Ishikawa (cell line): ENCODE results near the gene LCMT1.

ENCODE experiments used
- CEBPB ChIP-seq: IDR thresholded peaks from 2 replicates; pipeline ENCODE4 v1.6.1; 2012
- CREB1 ChIP-seq: IDR thresholded peaks from 2 replicates; pipeline ENCODE4 v1.6.1; 2012; ENCODE audit warnings: low read depth
- EGR1 ChIP-seq: IDR thresholded peaks from 2 replicates; pipeline ENCODE4 v1.6.1; 2012
- EP300 ChIP-seq: IDR thresholded peaks from 2 replicates; pipeline ENCODE4 v1.6.1; 2012; ENCODE audit warnings: borderline replicate concordance
- FOXM1 ChIP-seq: IDR thresholded peaks from 2 replicates; pipeline ENCODE4 v1.6.1; 2012; ENCODE audit warnings: low read depth, borderline replicate concordance
- NFIC ChIP-seq: IDR thresholded peaks from 2 replicates; pipeline ENCODE4 v1.6.1; 2012
- RAD21 ChIP-seq: IDR thresholded peaks from 2 replicates; pipeline ENCODE4 v1.6.1; 2012; ENCODE audit warnings: low read depth
- TAF1 ChIP-seq: IDR thresholded peaks from 2 replicates; pipeline ENCODE4 v1.6.1; 2012; ENCODE audit warnings: low read depth, mild to moderate bottlenecking
- TCF12 ChIP-seq: IDR thresholded peaks from 2 replicates; pipeline ENCODE4 v1.6.1; 2012; ENCODE audit warnings: low read depth
- TEAD4 ChIP-seq: IDR thresholded peaks from 2 replicates; pipeline ENCODE4 v1.6.1; 2012
- YY1 ChIP-seq: IDR thresholded peaks from 2 replicates; pipeline ENCODE4 v1.6.1; 2012; ENCODE audit warnings: low read depth
- ZBTB7A ChIP-seq: IDR thresholded peaks from 2 replicates; pipeline ENCODE4 v1.6.1; 2012; ENCODE audit warnings: low read depth
- TF ChIP-seq, protein P1 (sequence below): IDR thresholded peaks from 2 replicates; pipeline ENCODE4 v1.6.1; 2012
- TF ChIP-seq, protein P2 (sequence below): IDR thresholded peaks from 2 replicates; pipeline ENCODE4 v1.6.1; 2012; ENCODE audit warnings: low read depth, mild to moderate bottlenecking
- TF ChIP-seq, protein P3 (sequence below): IDR thresholded peaks from 2 replicates; pipeline ENCODE4 v1.6.1; 2012

The LCMT1 gene

DNA sequence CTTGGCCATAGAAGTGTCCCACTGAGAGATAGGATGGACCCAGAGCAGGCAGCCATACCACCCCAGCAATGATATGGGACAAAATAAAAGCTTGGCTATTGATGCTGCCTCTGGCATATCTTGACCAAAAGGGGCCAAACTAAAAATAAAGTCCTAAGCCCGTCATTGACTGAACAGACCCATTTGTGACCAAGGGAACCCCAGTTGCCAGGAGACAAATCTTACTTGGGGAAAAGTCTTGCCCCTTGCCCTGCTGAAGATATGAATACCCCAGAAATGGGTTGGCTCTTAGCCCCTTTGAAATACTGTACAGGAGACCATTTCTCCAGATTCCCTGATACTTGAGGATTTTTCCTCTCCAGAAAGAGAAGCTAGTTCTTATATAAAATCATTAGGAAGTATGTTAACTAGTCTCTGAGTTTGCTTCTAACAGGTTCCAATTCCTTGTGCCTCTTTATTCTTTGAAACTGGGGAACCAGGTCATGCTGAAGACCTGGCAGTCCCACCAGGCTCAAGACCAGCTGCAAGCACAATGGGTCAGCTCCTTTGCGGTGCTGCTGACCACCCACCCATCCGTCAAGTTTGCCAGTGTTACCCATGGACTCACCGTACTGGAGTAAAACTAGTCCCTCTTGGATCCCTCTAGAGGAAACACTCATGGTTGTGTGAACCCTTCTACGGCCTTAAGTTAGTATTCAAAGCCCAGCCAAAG lies 31.0 kb upstream of the LCMT1 start:
- no peak for TF ChIP-seq EP300

DNA sequence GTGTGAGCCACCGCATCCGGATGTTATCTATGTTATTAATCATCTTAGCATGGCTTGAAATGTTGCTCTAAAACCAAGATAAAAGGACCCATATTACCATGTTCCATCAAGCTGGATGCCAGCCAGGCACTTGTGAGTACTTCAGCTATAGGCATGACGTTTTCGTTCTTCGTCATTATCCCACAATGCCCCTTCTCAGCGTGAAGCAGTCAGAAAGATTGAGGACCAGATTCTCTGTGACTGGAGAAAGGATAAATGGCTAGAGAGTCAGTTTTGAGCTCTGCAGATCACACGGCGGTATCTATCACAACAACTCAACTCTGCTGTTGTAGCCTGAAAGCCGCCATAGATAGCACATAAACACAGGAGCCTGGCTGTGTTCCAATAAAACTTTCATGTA lies 29.8 kb upstream of the LCMT1 start:
- TF ChIP-seq NFIC, result no peak
- no peak for TF ChIP-seq EP300
- TF ChIP-seq ZBTB7A, result no peak
- no peak for TF ChIP-seq TAF1
- TF ChIP-seq FOXM1, result no peak
- TF ChIP-seq, protein P1, sequence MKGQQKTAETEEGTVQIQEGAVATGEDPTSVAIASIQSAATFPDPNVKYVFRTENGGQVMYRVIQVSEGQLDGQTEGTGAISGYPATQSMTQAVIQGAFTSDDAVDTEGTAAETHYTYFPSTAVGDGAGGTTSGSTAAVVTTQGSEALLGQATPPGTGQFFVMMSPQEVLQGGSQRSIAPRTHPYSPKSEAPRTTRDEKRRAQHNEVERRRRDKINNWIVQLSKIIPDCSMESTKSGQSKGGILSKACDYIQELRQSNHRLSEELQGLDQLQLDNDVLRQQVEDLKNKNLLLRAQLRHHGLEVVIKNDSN, result no peak
- TF ChIP-seq TCF12, result no peak
- no peak for TF ChIP-seq EGR1
- TF ChIP-seq, protein P2, sequence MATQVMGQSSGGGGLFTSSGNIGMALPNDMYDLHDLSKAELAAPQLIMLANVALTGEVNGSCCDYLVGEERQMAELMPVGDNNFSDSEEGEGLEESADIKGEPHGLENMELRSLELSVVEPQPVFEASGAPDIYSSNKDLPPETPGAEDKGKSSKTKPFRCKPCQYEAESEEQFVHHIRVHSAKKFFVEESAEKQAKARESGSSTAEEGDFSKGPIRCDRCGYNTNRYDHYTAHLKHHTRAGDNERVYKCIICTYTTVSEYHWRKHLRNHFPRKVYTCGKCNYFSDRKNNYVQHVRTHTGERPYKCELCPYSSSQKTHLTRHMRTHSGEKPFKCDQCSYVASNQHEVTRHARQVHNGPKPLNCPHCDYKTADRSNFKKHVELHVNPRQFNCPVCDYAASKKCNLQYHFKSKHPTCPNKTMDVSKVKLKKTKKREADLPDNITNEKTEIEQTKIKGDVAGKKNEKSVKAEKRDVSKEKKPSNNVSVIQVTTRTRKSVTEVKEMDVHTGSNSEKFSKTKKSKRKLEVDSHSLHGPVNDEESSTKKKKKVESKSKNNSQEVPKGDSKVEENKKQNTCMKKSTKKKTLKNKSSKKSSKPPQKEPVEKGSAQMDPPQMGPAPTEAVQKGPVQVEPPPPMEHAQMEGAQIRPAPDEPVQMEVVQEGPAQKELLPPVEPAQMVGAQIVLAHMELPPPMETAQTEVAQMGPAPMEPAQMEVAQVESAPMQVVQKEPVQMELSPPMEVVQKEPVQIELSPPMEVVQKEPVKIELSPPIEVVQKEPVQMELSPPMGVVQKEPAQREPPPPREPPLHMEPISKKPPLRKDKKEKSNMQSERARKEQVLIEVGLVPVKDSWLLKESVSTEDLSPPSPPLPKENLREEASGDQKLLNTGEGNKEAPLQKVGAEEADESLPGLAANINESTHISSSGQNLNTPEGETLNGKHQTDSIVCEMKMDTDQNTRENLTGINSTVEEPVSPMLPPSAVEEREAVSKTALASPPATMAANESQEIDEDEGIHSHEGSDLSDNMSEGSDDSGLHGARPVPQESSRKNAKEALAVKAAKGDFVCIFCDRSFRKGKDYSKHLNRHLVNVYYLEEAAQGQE, result no peak
- no peak for TF ChIP-seq RAD21
- TF ChIP-seq, protein P3, sequence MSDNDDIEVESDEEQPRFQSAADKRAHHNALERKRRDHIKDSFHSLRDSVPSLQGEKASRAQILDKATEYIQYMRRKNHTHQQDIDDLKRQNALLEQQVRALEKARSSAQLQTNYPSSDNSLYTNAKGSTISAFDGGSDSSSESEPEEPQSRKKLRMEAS, result no peak

DNA sequence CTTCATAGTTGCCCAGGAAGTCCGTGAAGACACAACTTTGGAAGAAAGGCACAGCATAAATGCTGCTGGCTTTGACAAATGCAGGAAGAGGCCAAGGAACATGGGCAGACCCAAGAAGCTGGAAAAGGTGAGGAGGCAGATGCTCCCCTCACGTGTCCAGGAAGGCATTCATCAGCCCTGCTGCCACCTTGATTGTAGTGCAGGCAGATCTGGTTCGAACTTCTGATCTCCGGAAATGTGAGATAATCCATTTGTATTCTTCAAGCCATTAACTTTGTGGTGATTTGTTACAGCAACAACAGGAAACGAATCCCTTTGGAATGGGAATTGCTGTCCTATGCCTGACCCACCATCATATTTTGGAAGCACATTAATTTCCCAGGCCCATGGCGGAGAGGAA lies 28.5 kb upstream of the LCMT1 start:
- TF ChIP-seq YY1 (no peak), ZBTB7A (no peak), EGR1 (no peak), TEAD4 (no peak), TAF1 (no peak), CREB1 (no peak), NFIC (no peak), FOXM1 (no peak), CEBPB (no peak), EP300 (no peak), RAD21 (no peak), TCF12 (no peak)
- TF ChIP-seq, protein P2, result no peak
- TF ChIP-seq, protein P3, result no peak
- TF ChIP-seq, protein P1, result no peak

DNA sequence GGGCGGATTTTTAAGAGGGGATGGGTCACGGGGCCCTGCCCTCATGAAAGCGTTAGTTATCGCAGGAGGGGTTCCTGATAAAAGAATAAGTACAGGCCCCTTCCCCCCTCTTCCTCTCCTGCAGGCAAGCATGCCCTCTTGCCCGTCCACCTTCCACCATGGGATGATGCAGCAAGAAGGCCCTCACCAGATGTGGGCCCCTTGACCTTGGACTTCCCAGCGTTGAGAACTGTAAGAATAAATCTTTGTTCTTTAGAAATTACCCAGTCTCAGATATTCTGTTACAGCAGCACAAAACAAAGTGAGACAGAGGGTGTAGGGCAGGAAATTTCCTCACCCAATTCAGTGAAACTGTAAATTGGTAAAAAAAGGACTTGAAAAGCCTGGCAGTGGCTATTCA lies 27.8 kb upstream of the LCMT1 start:
- no peak for TF ChIP-seq YY1
- no peak for TF ChIP-seq RAD21
- TF ChIP-seq, protein P2, result no peak
- no peak for TF ChIP-seq TEAD4
- no peak for TF ChIP-seq EP300
- TF ChIP-seq CEBPB, result no peak
- no peak for TF ChIP-seq FOXM1
- TF ChIP-seq NFIC, result no peak
- no peak for TF ChIP-seq EGR1
- no peak for TF ChIP-seq TCF12
- no peak for TF ChIP-seq ZBTB7A
- TF ChIP-seq, protein P1, result no peak
- TF ChIP-seq TAF1, result no peak
- TF ChIP-seq CREB1, result no peak
